Head of caudate nucleus (tissue), 42 donors: ENCODE data around the gene NYAP2.

Experiments used
- DNase-seq, 42 donors: peaks; one replicate each; pipeline versions ENCODE4 v3.0.0 to v3.0.0-alpha.2; 2020 to 2021; ENCODE audit warnings: mixed read lengths in 7 of 42
- intact Hi-C: fragments of 100-400 bp; cut with DNase I; formaldehyde crosslinking; loops from one replicate; pipeline ENCODE4 v1.15.0; 2022

Gene NYAP2

DNA sequence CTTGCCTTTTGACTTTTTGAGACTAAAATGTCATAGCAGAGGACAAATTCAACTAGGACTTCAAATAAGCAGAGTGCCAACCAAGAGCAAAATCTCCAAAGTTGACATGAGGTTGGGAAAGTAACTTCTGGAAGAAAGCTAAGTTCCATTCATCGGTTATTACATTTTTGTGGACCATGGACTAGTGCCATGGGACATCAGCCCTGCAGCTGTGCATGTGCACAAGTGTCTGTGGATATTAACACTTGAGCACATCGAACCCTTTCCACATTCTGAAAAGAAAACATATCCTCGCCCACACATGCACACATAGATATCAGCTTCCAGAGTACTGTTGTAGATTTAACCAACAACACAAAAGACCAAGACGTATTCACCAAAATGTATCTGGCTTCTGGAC lies 262.6 kb downstream of the NYAP2 start:
- DNase-seq = no peak
- intact Hi-C loops = no loop called here

DNA sequence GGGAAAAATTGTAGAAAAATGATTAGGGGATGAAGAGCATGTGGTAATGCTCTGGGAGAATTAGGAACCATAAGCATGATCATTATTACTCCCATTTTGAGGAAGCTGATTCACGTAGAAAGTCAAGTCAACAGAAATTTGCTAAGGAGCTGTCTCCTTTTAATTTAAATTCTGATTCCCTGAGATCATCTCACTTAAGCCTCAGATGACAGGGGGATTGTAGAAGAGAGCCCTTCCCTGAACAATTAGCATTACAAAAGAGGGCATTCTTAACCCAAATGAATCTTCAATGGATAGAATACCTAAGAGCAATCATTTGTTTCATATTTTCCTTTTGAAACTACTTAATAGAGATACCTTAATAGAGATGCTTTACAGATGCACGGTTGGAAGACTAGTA lies 267.9 kb downstream of the NYAP2 start:
- intact Hi-C loops = loop anchor here (5.0 kb wide), 1 partner anchor 1135 kb away; no protein-coding TSS in a partner anchor
- DNase-seq = no peak

- peak in 14 of 42 donors; percentile 6 to 62 (median 35) for DNase-seq
- intact Hi-C loops = loop anchor here (5.0 kb wide), 1 partner anchor 1134 kb away; no protein-coding TSS in a partner anchor
These were observed 269.2 kb downstream of the NYAP2 start for GRCh38 chr2:225668606-225669266.

DNA sequence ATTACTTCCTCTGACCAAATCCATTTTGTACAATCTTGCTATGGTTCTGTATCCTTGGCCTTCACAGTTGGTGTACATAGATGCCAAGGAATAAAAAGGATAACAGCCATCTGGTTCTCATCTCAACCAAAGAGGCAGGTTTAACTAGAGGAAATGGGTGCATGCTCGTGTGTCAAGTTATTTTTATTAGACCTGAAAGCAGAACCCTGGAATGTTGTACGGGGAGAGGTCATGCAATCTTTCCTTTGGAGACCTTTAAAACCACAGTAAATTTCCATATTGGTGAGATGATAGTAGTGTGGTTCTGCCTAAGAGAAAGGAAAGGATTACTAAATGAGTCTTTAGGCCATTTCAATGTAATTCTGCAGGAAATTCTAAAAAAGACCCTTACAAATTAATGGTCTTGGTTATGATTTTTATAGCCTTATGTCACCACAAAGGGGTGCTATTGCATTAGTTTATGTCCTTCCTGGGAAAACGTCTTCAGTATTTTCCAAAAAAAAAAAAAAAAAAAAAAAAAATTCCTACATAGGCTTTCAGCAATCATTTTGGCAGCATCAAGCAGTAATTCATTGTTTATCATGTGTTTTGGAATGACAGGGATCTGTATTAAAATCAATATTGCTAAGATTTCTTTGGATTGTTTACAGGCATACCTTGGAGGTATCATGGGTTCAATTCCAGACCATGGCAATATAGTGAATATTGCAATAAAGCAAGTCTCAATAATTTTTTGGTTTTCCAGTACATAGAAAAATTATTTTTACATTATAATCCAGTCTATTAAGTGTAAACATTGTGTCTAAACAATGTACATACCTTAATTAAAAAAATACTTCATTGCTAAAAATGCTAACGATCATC lies 270.8 kb downstream of the NYAP2 start:
- no peak for DNase-seq
- intact Hi-C loops = loop anchor here (10.0 kb wide), 1 partner anchor 1314 kb away; no protein-coding TSS in a partner anchor

DNA sequence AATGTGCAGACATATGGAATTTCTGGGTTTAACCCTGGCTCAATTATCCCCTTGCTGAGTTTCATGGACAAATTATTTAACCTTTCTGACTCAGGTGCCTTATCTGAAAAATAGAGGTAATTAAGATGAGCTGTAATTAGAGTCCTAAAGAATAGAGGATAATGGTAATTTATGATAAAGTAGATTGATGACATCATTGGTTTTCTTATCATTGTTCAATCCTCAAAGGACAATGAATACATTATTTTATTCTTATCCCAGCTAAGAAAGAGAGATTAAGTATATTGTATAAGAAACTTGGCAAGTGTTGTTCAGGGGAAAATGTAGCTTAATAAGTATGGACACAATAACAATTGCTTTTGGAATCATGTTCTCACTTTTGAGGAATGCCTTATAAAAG lies 279.3 kb downstream of the NYAP2 start:
- no peak for DNase-seq
- intact Hi-C loops = loop anchor here (10.0 kb wide), 1 partner anchor 1306 kb away; no protein-coding TSS in a partner anchor

GRCh38 chr2:225683258-225683657 lies 283.7 kb downstream of the NYAP2 start:
- DNase-seq = no peak
- intact Hi-C loops = no loop called here

DNA sequence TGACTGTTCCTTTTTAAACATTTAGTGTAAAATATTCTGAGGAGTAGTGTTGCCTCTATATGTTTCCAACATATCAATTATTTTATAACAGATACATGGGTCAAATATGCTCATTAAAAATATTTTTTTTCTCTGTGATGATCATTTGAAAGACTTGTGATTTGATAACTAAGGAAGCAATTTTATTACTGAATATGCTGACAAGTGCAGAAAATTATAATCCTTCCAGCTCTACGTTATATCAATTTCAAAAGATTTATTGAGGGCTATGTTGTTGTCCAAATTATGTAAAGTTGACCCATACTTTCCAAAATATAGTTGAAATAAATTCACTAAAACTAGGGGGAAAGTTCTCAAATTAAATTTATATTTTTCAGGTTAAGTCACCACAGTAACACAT lies 290.6 kb downstream of the NYAP2 start:
- intact Hi-C loops = no loop called here
- DNase-seq = no peak

- intact Hi-C loops = no loop called here
- DNase-seq = no peak
These were observed 292.2 kb downstream of the NYAP2 start for GRCh38 chr2:225691711-225692110.

GRCh38 chr2:225693259-225693658 lies 293.7 kb downstream of the NYAP2 start:
- DNase-seq = no peak
- intact Hi-C loops = no loop called here

DNA sequence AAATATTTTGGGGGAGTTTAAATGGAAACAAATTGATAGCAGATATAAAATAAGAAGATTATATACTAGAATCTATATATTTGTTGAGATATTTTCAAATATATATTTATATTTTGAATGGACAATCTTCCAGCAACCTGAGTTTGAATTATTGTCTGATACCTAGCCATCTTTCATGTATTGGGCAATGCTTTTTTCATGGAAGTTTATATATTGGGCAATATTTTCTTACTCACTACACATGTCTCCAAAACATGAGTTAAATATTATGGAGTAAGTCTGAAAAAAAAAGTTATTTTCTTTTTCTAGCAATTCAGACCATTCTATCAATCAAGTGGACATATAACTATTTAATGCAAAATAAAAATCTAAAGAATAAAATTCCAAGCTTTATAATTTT lies 295.2 kb downstream of the NYAP2 start:
- no peak for DNase-seq
- intact Hi-C loops = no loop called here

GRCh38 chr2:225697936-225698335 lies 298.4 kb downstream of the NYAP2 start:
- DNase-seq = no peak
- intact Hi-C loops = no loop called here
